HCT116 (cell line): ENCODE data around the gene FBXL5. TPM values are rescaled to one million over a fixed set of nuclear protein-coding genes. Genes with fewer than 3 reads are reported as not detected.
A peak's percentile ranks its signal among the peaks of the same experiment; 100 is the strongest.

Source experiments
- ATAC-seq: fragments of 200-7000 bp; cut with Tn5 transposase; 2 replicates; pipeline ENCODE4 v1.9.1; 2020; ENCODE audit warnings: mild to moderate bottlenecking, moderate library complexity
- BruUV-seq: library from RNA; stranded (reverse); fragments of 400-500 nt; replicated peaks from 2 replicates; lab custom pipeline; 2021; lab: Mats Ljungman, UMichigan
- CTCF ChIA-PET: fragments of 300-600 bp; sonication (Branson Sonifier 250); formaldehyde crosslinking; loops from one replicate; lab custom pipeline; 2021; ENCODE audit warnings: antibody characterized with exemption; lab: Charles Lee
- POLR2A ChIA-PET: fragments of 300-600, 350-600 bp; sonication (Branson Sonifier 250); formaldehyde crosslinking; loops from one replicate; lab custom pipeline; 2021; ENCODE audit warnings: antibody characterized with exemption; lab: Charles Lee
- RAD21 ChIA-PET, 2 experiments: fragments of 300-600 bp; sonication (Branson Sonifier 250); formaldehyde crosslinking; loops; one replicate each; lab custom pipeline; 2023; ENCODE audit warnings: low total read pairs in 2 of 2; ENCODE audit not compliant: uncharacterized antibody in 2 of 2, unreplicated experiment in 2 of 2, low non-redundant PET in 1 of 2; lab: Charles Lee
- DNase-seq: peaks from one replicate; pipeline ENCODE4 v3.0.0-alpha.2; 2010; ENCODE audit warnings: low read depth, low spot score
- H2AFZ ChIP-seq: fragments of 200-600 bp; shearing (Covaris generic), sonication (generic); 2 replicates; pipeline ENCODE4 v1.6.1; 2017; ENCODE audit warnings: low read depth, mixed run types, mixed read lengths, antibody characterized with exemption, low read length; ENCODE audit not compliant: poor library complexity, severe bottlenecking
- H3K27ac ChIP-seq: 2 replicates; pipeline ENCODE4 v1.5.1; 2012; ENCODE audit warnings: low read depth, low read length
- H3K27me3 ChIP-seq: fragments of 200-600 bp; sonication (generic); 2 replicates; pipeline ENCODE4 v1.6.1; 2016; ENCODE audit warnings: mixed run types, low read length, mixed read lengths; ENCODE audit not compliant: insufficient read depth
- H3K36me3 ChIP-seq, 2 experiments: fragments of 200-500 bp in 1 of 2; fragments of 200-600 bp in 1 of 2; sonication (Bioruptor generic) in 1 of 2; sonication (generic) in 1 of 2; 2 replicates each; pipeline versions ENCODE4 v1.5.1 to v1.6.1; 2014 to 2016; ENCODE audit warnings: low read length in 2 of 2, inconsistent platforms in 1 of 2, mixed read lengths in 1 of 2, mixed run types in 1 of 2; ENCODE audit not compliant: insufficient read depth in 2 of 2, control insufficient read depth in 1 of 2
- H3K4me1 ChIP-seq, 2 experiments: fragments of 200-600 bp in 1 of 2; sonication (generic) in 1 of 2; 2 replicates each; pipeline versions ENCODE4 v1.5.1 to v1.6.1; 2012 to 2017; ENCODE audit warnings: low read length in 2 of 2, inconsistent platforms in 1 of 2, mild to moderate bottlenecking in 1 of 2, mixed read lengths in 1 of 2, mixed run types in 1 of 2, moderate library complexity in 1 of 2; ENCODE audit not compliant: insufficient read depth in 2 of 2, control insufficient read depth in 1 of 2
- H3K4me2 ChIP-seq: fragments of 200-600 bp; sonication (generic); 2 replicates; pipeline ENCODE4 v1.6.1; 2017; ENCODE audit warnings: mixed run types, low read length, mixed read lengths
- H3K4me3 ChIP-seq, 2 experiments: fragments of 200-600 bp in 1 of 2; sonication (generic) in 1 of 2; replicated peaks in 1 of 2; 2 replicates each; pipeline ENCODE4 v1.5.1; 2011 to 2016; ENCODE audit warnings: low read length in 2 of 2, control low read depth in 1 of 2, low read depth in 1 of 2, mild to moderate bottlenecking in 1 of 2, mixed read lengths in 1 of 2, mixed run types in 1 of 2
- H3K79me2 ChIP-seq: fragments of 200-600 bp; sonication (generic); 2 replicates; pipeline ENCODE4 v1.6.1; 2017; ENCODE audit warnings: mild to moderate bottlenecking, mixed run types, low read length, moderate library complexity, mixed read lengths; ENCODE audit not compliant: insufficient read depth
- H3K9ac ChIP-seq: fragments of 200-600 bp; sonication (generic); 2 replicates; pipeline ENCODE4 v1.6.1; 2016; ENCODE audit warnings: low read length, mixed read lengths
- H3K9me2 ChIP-seq: fragments of 200-600 bp; sonication (generic), shearing (Covaris generic); 2 replicates; pipeline ENCODE4 v1.6.1; 2017; ENCODE audit warnings: mixed run types, mild to moderate bottlenecking, moderate library complexity; ENCODE audit not compliant: insufficient read depth
- H3K9me3 ChIP-seq, 2 experiments: fragments of 200-500 bp in 1 of 2; fragments of 200-600 bp in 1 of 2; sonication (Bioruptor generic) in 1 of 2; sonication (generic) in 1 of 2; 2 replicates each; pipeline ENCODE4 v1.6.1; 2014 to 2017; ENCODE audit warnings: low read length in 2 of 2, mixed read lengths in 2 of 2, inconsistent platforms in 1 of 2, low read depth in 1 of 2, mild to moderate bottlenecking in 1 of 2, mixed run types in 1 of 2, moderate library complexity in 1 of 2; ENCODE audit not compliant: control insufficient read depth in 1 of 2, insufficient read depth in 1 of 2
- H4K20me1 ChIP-seq: fragments of 200-600 bp; sonication (generic), shearing (Covaris generic); 2 replicates; pipeline ENCODE4 v1.6.1; 2017; ENCODE audit warnings: mixed run types, mild to moderate bottlenecking, moderate library complexity; ENCODE audit not compliant: insufficient read depth
- CTCF ChIP-seq, 3 experiments: fragments of 200-600 bp in 1 of 3; sonication (generic) in 1 of 3; IDR thresholded peaks in 2 of 3; conservative IDR thresholded peaks in 1 of 3; 2 replicates each; pipeline ENCODE4 v1.5.1; 2012 to 2017; ENCODE audit warnings: low read depth in 2 of 3, low read length in 2 of 3, antibody characterized with exemption in 1 of 3, borderline replicate concordance in 1 of 3, control low read depth in 1 of 3, mild to moderate bottlenecking in 1 of 3, mixed read lengths in 1 of 3, mixed run types in 1 of 3, moderate library complexity in 1 of 3; ENCODE audit not compliant: insufficient read depth in 1 of 3
- EGR1 ChIP-seq: IDR thresholded peaks from 2 replicates; pipeline ENCODE4 v1.6.1; 2012; ENCODE audit warnings: low read depth
- EZH2phosphoT487 ChIP-seq: fragments of 200-600 bp; IDR thresholded peaks from 2 replicates; pipeline ENCODE4 v1.6.1; 2018; ENCODE audit warnings: antibody characterized with exemption, borderline replicate concordance
- FOSL1 ChIP-seq: IDR thresholded peaks from 2 replicates; pipeline ENCODE4 v1.6.1; 2012; ENCODE audit warnings: low read depth
- POLR2A ChIP-seq: IDR thresholded peaks from 2 replicates; pipeline ENCODE4 v1.7.0; 2011; ENCODE audit warnings: borderline replicate concordance; ENCODE audit not compliant: insufficient read depth, insufficient read length; ENCODE audit errors: extremely low read depth
- POLR2AphosphoS5 ChIP-seq: IDR thresholded peaks from 2 replicates; pipeline ENCODE4 v1.6.1; 2011; ENCODE audit warnings: mild to moderate bottlenecking, low read depth, low read length, moderate library complexity
- RAD21 ChIP-seq: IDR thresholded peaks from 2 replicates; pipeline ENCODE4 v1.6.1; 2012; ENCODE audit warnings: low read depth, mild to moderate bottlenecking
- REST ChIP-seq: IDR thresholded peaks from 2 replicates; pipeline ENCODE4 v1.6.1; 2012; ENCODE audit warnings: low read depth
- SIN3A ChIP-seq: IDR thresholded peaks from 2 replicates; pipeline ENCODE4 v1.6.1; 2012; ENCODE audit warnings: low read depth
- SP1 ChIP-seq: IDR thresholded peaks from 2 replicates; pipeline ENCODE4 v1.6.1; 2012; ENCODE audit warnings: low read depth
- TCF7L2 ChIP-seq: IDR thresholded peaks from 2 replicates; pipeline ENCODE4 v1.7.0; 2011; ENCODE audit warnings: borderline replicate concordance, inconsistent platforms; ENCODE audit not compliant: insufficient read depth, insufficient read length; ENCODE audit errors: extremely low read depth
- YY1 ChIP-seq: IDR thresholded peaks from 2 replicates; pipeline ENCODE4 v1.6.1; 2011; ENCODE audit warnings: low read length, low read depth, moderate library complexity, mild to moderate bottlenecking; ENCODE audit not compliant: insufficient replicate concordance; ENCODE audit errors: extremely low read depth
- ZBTB33 ChIP-seq: IDR thresholded peaks from 2 replicates; pipeline ENCODE4 v1.6.1; 2011; ENCODE audit warnings: mild to moderate bottlenecking, low read length, moderate library complexity; ENCODE audit not compliant: insufficient replicate concordance; ENCODE audit errors: extremely low read depth
- ZFX ChIP-seq: fragments of 450-650 bp; IDR thresholded peaks from 2 replicates; pipeline ENCODE4 v1.6.1; 2017
- intact Hi-C: fragments of 100-400 bp; cut with micrococcal nuclease; formaldehyde crosslinking; loops from 2 replicates; pipeline ENCODE4 v1.10.0; 2022
- total RNA-seq: library from RNA; stranded (reverse); gene quantifications from one replicate; pipeline ENCODE4 v1.2.1, GENCODE V29; 2021; ENCODE audit not compliant: unreplicated experiment

FBXL5 gene
- total RNA-seq, 1 experiment from 2014 or later: 20.6 TPM

- Histone ChIP-seq H3K36me3 (no peaks in the 10 kb centered on the region), H3K4me1 (peaks cover 8 to 26% of the 10 kb centered on the region in 2 experiments), H3K9ac (peak overlapping the region; percentile 77), H3K9me3 (no peaks in the 10 kb centered on the region), H3K9me2 (no peaks in the 10 kb centered on the region), H3K4me2 (peak overlapping the region; percentile 84), H3K4me3 (peak overlapping the region; percentile 76 to 79), H3K79me2 (peaks cover 55% of the 10 kb centered on the region), H3K27ac (no peak overlapping the region), H2AFZ (no peak overlapping the region), H4K20me1 (no peaks in the 10 kb centered on the region), H3K27me3 (no peaks in the 10 kb centered on the region)
- POLR2A ChIA-PET: interaction anchor here (1.2 kb wide), 1 partner anchor 16 kb away, joined by 4 read pairs; no protein-coding TSS in a partner anchor
- no TSS peak for BruUV-seq
- CTCF ChIA-PET: no interaction called here
- ATAC-seq: no peak
- RAD21 ChIA-PET: no interaction called here
- DNase-seq: no peak
- intact Hi-C loops: no loop called here
- TF ChIP-seq SP1 (no peak), POLR2A (no peak), POLR2AphosphoS5 (no peak), CTCF (IDR thresholded peaks at IDR 0.05 in 2 of 3, conservative IDR thresholded peaks at IDR 0.05 in 1 of 3; ENCODE audit: borderline replicate concordance in 1 of 3, insufficient read depth in 1 of 3, low read depth in 2 of 3, low read length in 2 of 3) (no peak), YY1 (no peak), RAD21 (no peak), ZBTB33 (no peak), EZH2phosphoT487 (no peak), ZFX (no peak), SIN3A (no peak), TCF7L2 (no peak), EGR1 (no peak), FOSL1 (no peak), REST (no peak)
Observed at GRCh38 chr4:15653420-15653819, 1.7 kb downstream of the FBXL5 start.
